Medulla oblongata (tissue), 1 donor: Measurements from ENCODE around the gene SOBP.

Source experiments
- DNase-seq: peaks from one replicate; pipeline ENCODE4 v3.0.0-alpha.2; 2015; ENCODE audit errors: extremely low spot score

SOBP gene

GRCh38 chr6:107637316-107638315 lies 147.7 kb downstream of the SOBP start:
- DNase-seq: no peak

GRCh38 chr6:107638493-107638892 lies 148.6 kb downstream of the SOBP start:
- no peak for DNase-seq

GRCh38 chr6:107639511-107639910 lies 149.6 kb downstream of the SOBP start:
- no peak for DNase-seq

- no peak for DNase-seq
These were observed 151.2 kb downstream of the SOBP start for GRCh38 chr6:107641071-107641470.

GRCh38 chr6:107641500-107641941 lies 151.6 kb downstream of the SOBP start:
- peak; percentile 72 for DNase-seq

- no peak for DNase-seq
These were observed 152.4 kb downstream of the SOBP start for GRCh38 chr6:107642095-107642860.

- no peak for DNase-seq
These were observed 153.0 kb downstream of the SOBP start for GRCh38 chr6:107642861-107643328.

GRCh38 chr6:107644513-107644912 lies 154.6 kb downstream of the SOBP start:
- DNase-seq: no peak

GRCh38 chr6:107645740-107646139 lies 155.8 kb downstream of the SOBP start:
- no peak for DNase-seq

GRCh38 chr6:107646176-107646575 lies 156.3 kb downstream of the SOBP start:
- DNase-seq: no peak

GRCh38 chr6:107646776-107647438 lies 157.0 kb downstream of the SOBP start:
- DNase-seq: no peak

GRCh38 chr6:107647439-107647948 lies 157.6 kb downstream of the SOBP start:
- DNase-seq: no peak

- no peak for DNase-seq
These were observed 159.1 kb downstream of the SOBP start for GRCh38 chr6:107648983-107649382.

- no peak for DNase-seq
These were observed 162.7 kb downstream of the SOBP start for GRCh38 chr6:107652526-107653182.

GRCh38 chr6:107653183-107653580 lies 163.3 kb downstream of the SOBP start:
- no peak for DNase-seq

GRCh38 chr6:107653861-107654394 lies 164.0 kb downstream of the SOBP start:
- no peak for DNase-seq

- DNase-seq: no peak
These were observed 164.8 kb downstream of the SOBP start for GRCh38 chr6:107654764-107655163.

GRCh38 chr6:107655245-107655644 lies 165.3 kb downstream of the SOBP start:
- DNase-seq: peak; percentile 23

- peak; percentile 20 for DNase-seq
These were observed 165.9 kb downstream of the SOBP start for GRCh38 chr6:107655864-107656263.

- DNase-seq: no peak
These were observed 166.5 kb downstream of the SOBP start for GRCh38 chr6:107656401-107656800.

- no peak for DNase-seq
These were observed 167.0 kb downstream of the SOBP start for GRCh38 chr6:107656883-107657282.
